K562 treated with DMSO at 1 percent for 48 hours (cell line): ENCODE results near the gene FH. TPM values are rescaled to one million over a fixed set of nuclear protein-coding genes. Genes with fewer than 3 reads are reported as not detected.

Experiments used
- total RNA-seq: library from RNA; unstranded; fragments of 300-600 nt; gene quantifications from 2 replicates; pipeline ENCODE4 v1.2.3, GENCODE V29; 2022; ENCODE audit warnings: low replicate concordance; ENCODE audit errors: extremely low read depth

Gene FH
- total RNA-seq: not detected in 2 replicates

DNA sequence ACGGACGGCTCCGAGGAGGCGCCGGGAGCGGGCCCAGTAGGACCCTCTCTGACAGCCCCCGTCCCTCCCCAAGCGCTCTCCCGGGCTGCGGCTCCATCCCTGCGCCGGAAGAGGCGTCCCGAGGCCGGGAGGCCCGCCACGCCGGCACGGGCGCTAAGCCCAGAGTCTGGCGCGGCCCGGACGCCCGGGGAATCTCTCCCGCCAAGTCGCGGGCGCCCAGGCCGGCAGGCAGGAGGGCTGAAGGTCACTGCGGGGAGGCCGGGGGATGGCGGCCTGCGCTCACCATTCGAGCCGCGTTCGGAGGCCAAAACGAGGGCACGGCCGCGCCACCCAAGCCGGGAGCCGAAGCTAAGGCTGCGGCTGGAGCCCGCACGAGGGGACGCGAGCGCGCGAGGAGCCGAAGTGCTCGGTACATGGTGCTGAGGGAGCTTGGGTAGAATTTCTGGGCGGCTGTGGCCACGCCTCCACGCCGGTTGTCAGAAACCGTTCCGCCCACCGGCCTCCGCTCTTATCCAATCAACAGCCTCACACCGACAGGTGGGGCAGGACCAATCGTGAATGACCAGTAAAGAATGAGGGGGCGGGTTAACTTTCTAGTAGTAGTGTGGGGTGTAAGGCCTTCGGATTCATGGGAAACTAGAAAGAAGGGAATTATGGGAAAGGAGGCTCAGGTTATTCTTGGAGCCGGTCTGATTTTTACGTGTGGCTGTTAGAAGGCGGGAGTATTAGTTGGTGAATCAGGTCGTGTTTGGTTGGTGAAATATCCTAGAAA lies at the start of gene FH:
Gene FH, minus strand, starts transcription at position 448 of the 772 bp plus-strand sequence. Its CDS starts 33 bp downstream, at position 415.

GRCh38 chr1:241532162-241532531 lies 12.6 kb upstream of the FH start, which contains the start of gene KMO:
TSS of gene KMO (plus strand) at chr1:241532378. CDS start at chr1:241532445, 67 bp downstream.

Other genes starting within 250 kb of the FH start
- gene RGS7, start 162.6 kb downstream of the FH start, total RNA-seq: not detected in 2 replicates
- gene KMO, start 12.6 kb upstream of the FH start, total RNA-seq: not detected in 2 replicates
- not detected in 2 replicates for gene CHML, start 120.6 kb upstream of the FH start, total RNA-seq
- gene OPN3, start 120.6 kb upstream of the FH start, total RNA-seq: not detected in 2 replicates
- gene WDR64, start 132.5 kb upstream of the FH start, total RNA-seq: not detected in 2 replicates